H1 (cell line): Measurements from ENCODE around the gene HHIP.

Source experiments
- CTCF ChIP-seq, 3 experiments: IDR thresholded peaks; 1 replicate in 2 of 3; 2 replicates in 1 of 3; pipeline versions ENCODE4 v1.5.1 to v1.6.1; 2011; ENCODE audit warnings: low read length in 3 of 3, mild to moderate bottlenecking in 3 of 3, inconsistent platforms in 2 of 3, low read depth in 1 of 3, moderate library complexity in 1 of 3; ENCODE audit not compliant: insufficient read depth in 1 of 3; ENCODE audit errors: control extremely low read depth in 1 of 3
- EZH2 ChIP-seq: fragments of 200-600 bp; sonication (generic); IDR thresholded peaks from 2 replicates; pipeline ENCODE4 v1.7.1; 2012; ENCODE audit warnings: low read depth, mild to moderate bottlenecking, moderate library complexity, low read length, inconsistent platforms; ENCODE audit not compliant: severe bottlenecking
- YY1 ChIP-seq: IDR thresholded peaks from 2 replicates; pipeline ENCODE4 v1.6.1; 2011; ENCODE audit warnings: low read depth, mild to moderate bottlenecking, low read length

- TF ChIP-seq YY1 (no peak), CTCF (IDR thresholded peaks at IDR 0.05; ENCODE audit: control extremely low read depth in 1 of 3, insufficient read depth in 1 of 3, low read depth in 1 of 3, low read length in 3 of 3) (no peak), EZH2 (no peak)
Measured at GRCh38 chr4:144740316-144740715, 94.4 kb downstream of the HHIP start.
